GM12878 (cell line): ENCODE results near the gene IBA57.

Source experiments
- CTCF ChIP-seq, 3 experiments: IDR thresholded peaks in 2 of 3; conservative IDR thresholded peaks in 1 of 3; 2 replicates each; pipeline ENCODE4 v1.5.1; 2011; ENCODE audit warnings: low read depth in 3 of 3, low read length in 3 of 3, mild to moderate bottlenecking in 3 of 3, control low read depth in 2 of 3, moderate library complexity in 2 of 3, inconsistent platforms in 1 of 3, mixed read lengths in 1 of 3; ENCODE audit not compliant: control insufficient read depth in 2 of 3, insufficient read depth in 1 of 3; ENCODE audit errors: extremely low read depth in 1 of 3
- POLR2A ChIP-seq: IDR thresholded peaks from 2 replicates; pipeline ENCODE4 v1.6.1; 2011; ENCODE audit warnings: low read depth, mild to moderate bottlenecking, low read length

GRCh38 chr1:228139406-228139930, 26.1 kb upstream of the IBA57 start:
- no peak for TF ChIP-seq CTCF (IDR thresholded peaks at IDR 0.05 in 2 of 3, conservative IDR thresholded peaks at IDR 0.05 in 1 of 3; ENCODE audit: control insufficient read depth in 2 of 3, extremely low read depth in 1 of 3, insufficient read depth in 1 of 3, low read depth in 3 of 3, low read length in 3 of 3)
- TF ChIP-seq POLR2A = no peak
